ENCODE measurements around the gene MFAP1.
"Not testable (repeated sequence)": the region's sequence is repeated elsewhere in the genome, so short reads cannot be mapped to it uniquely, and the experiment has no call there.

GRCh38 chr15:43829951-43830540, 5.6 kb upstream of the MFAP1 start:
- TF ChIP-seq CTCF (IDR thresholded peaks at IDR 0.05 in 4 of 5, conservative IDR thresholded peaks at IDR 0.05 in 1 of 5); POLR2A (IDR thresholded peaks at IDR 0.05): not testable (repeated sequence)

Data from gastrocnemius medialis (tissue), 4 donors.